Body of pancreas (tissue), 4 donors: ENCODE results near the gene KCNQ1OT1.

Experiments used
- POLR2A ChIP-seq, 3 donors: fragments of 450-650 bp; IDR thresholded peaks; one replicate each; pipeline ENCODE4 v1.6.1; 2016; ENCODE audit warnings: antibody characterized with exemption in 3 of 3, mild to moderate bottlenecking in 2 of 3
- TF ChIP-seq, protein P1 (sequence below), 7 experiments: fragments of 450-650 bp in 4 of 7; fragments of 200-600 bp in 3 of 7; sonication (generic) in 3 of 7; IDR thresholded peaks; one replicate each; pipeline ENCODE4 v1.5.1; 2016 to 2019; ENCODE audit warnings: antibody characterized with exemption in 7 of 7

DNA sequence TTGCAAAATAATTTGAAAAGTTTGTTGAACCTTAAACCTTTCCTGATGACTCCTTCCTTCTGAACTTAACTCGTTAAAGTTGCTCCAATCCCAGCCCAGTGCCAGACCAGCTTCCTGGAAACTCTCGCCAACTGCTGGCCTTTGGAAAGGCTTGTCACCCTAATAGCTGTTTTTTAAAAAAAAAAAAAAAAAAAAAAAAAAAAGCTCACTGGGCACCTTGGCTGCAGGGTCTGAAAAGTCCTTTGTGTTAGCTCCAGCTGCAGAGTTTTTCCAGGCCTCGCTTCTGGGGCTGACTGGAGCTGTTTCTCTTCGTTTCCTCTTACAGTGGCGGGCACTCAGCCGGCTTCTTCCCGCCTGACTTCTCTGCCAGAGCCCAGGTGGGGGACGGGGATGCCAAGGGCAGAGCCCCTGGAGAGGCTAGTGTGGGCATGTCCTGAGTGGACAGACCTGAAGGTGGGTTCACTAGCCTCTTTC lies 25.1 kb downstream of the KCNQ1OT1 start:
- TF ChIP-seq, protein P1, sequence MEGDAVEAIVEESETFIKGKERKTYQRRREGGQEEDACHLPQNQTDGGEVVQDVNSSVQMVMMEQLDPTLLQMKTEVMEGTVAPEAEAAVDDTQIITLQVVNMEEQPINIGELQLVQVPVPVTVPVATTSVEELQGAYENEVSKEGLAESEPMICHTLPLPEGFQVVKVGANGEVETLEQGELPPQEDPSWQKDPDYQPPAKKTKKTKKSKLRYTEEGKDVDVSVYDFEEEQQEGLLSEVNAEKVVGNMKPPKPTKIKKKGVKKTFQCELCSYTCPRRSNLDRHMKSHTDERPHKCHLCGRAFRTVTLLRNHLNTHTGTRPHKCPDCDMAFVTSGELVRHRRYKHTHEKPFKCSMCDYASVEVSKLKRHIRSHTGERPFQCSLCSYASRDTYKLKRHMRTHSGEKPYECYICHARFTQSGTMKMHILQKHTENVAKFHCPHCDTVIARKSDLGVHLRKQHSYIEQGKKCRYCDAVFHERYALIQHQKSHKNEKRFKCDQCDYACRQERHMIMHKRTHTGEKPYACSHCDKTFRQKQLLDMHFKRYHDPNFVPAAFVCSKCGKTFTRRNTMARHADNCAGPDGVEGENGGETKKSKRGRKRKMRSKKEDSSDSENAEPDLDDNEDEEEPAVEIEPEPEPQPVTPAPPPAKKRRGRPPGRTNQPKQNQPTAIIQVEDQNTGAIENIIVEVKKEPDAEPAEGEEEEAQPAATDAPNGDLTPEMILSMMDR (IDR thresholded peaks at IDR 0.05), result no peak
- no peak for TF ChIP-seq POLR2A (IDR thresholded peaks at IDR 0.05)
